Caco-2 (cell line): ENCODE results near the gene EFCAB12. TPM values are rescaled to one million over a fixed set of nuclear protein-coding genes. Genes with fewer than 3 reads are reported as not detected.

Experiments
- BruUV-seq: library from RNA; stranded (reverse); fragments of 400-500 nt; replicated peaks from 2 replicates; lab custom pipeline; 2021; lab: Mats Ljungman, UMichigan
- CTCF ChIA-PET: fragments of 300-600 bp; sonication (Branson Sonifier 250); formaldehyde crosslinking; loops from one replicate; lab custom pipeline; 2022; ENCODE audit warnings: antibody characterized with exemption; lab: Charles Lee
- POLR2A ChIA-PET: fragments of 300-600 bp; sonication (Branson Sonifier 250); formaldehyde crosslinking; loops from one replicate; lab custom pipeline; 2022; ENCODE audit warnings: antibody characterized with exemption; lab: Charles Lee
- DNase-seq, 2 experiments: peaks; one replicate each; pipeline versions ENCODE4 v3.0.0 to v3.0.0-alpha.2; 2020 to 2022
- H3K27me3 ChIP-seq: replicated peaks from 2 replicates; pipeline ENCODE4 v1.6.0; 2011; ENCODE audit warnings: low read length; ENCODE audit not compliant: control insufficient read depth, insufficient read depth
- H3K36me3 ChIP-seq: 2 replicates; pipeline ENCODE4 v1.5.1; 2011; ENCODE audit warnings: low read length; ENCODE audit not compliant: control insufficient read depth, insufficient read depth
- H3K4me1 ChIP-seq: fragments of 250-450 bp; sonication (Bioruptor Pico); 2 replicates; pipeline ENCODE4 v1.5.1; 2020; ENCODE audit warnings: mild to moderate bottlenecking
- H3K4me3 ChIP-seq: 2 replicates; pipeline ENCODE4 v1.5.1; 2011; ENCODE audit warnings: low read depth, mild to moderate bottlenecking, control low read depth, low read length
- H3K9me3 ChIP-seq: fragments of 250-450 bp; sonication (Bioruptor Pico); 2 replicates; pipeline ENCODE4 v1.5.1; 2020; ENCODE audit warnings: mild to moderate bottlenecking, moderate library complexity
- H3K27ac Mint-ChIP-seq: one replicate; pipeline ENCODE4 v1.8.0; 2022; ENCODE audit warnings: mixed read lengths; ENCODE audit not compliant: unreplicated experiment
- H3K27me3 Mint-ChIP-seq: one replicate; pipeline ENCODE4 v1.8.0; 2022; ENCODE audit warnings: mixed read lengths; ENCODE audit not compliant: insufficient read depth, unreplicated experiment
- H3K36me3 Mint-ChIP-seq: one replicate; pipeline ENCODE4 v1.8.0; 2022; ENCODE audit warnings: mild to moderate bottlenecking, mixed read lengths; ENCODE audit not compliant: insufficient read depth, unreplicated experiment
- H3K4me1 Mint-ChIP-seq: one replicate; pipeline ENCODE4 v1.8.0; 2022; ENCODE audit warnings: low read depth, mixed read lengths; ENCODE audit not compliant: unreplicated experiment
- H3K4me3 Mint-ChIP-seq: one replicate; pipeline ENCODE4 v1.8.0; 2022; ENCODE audit warnings: mild to moderate bottlenecking, moderate library complexity, mixed read lengths; ENCODE audit not compliant: unreplicated experiment
- H3K9me3 Mint-ChIP-seq: one replicate; pipeline ENCODE4 v1.8.0; 2022; ENCODE audit warnings: mixed read lengths; ENCODE audit not compliant: unreplicated experiment
- CTCF ChIP-seq, 2 experiments: fragments of 200-600 bp in 1 of 2; IDR thresholded peaks; 1 replicate in 1 of 2; 2 replicates in 1 of 2; pipeline versions ENCODE4 v1.5.1 to v1.8.0; 2011 to 2022; ENCODE audit warnings: antibody characterized with exemption in 1 of 2, control low read depth in 1 of 2, inconsistent platforms in 1 of 2, low read depth in 1 of 2, low read length in 1 of 2, mild to moderate bottlenecking in 1 of 2, moderate library complexity in 1 of 2; ENCODE audit not compliant: insufficient read depth in 1 of 2, severe bottlenecking in 1 of 2, unreplicated experiment in 1 of 2
- intact Hi-C: fragments of 100-400 bp; cut with micrococcal nuclease; formaldehyde crosslinking; loops from one replicate; pipeline ENCODE4 v1.10.0; 2022; ENCODE audit not compliant: unreplicated experiment
- total RNA-seq: library from RNA; stranded (reverse); gene quantifications from 2 replicates; pipeline ENCODE4 v1.2.3, GENCODE V29; 2022

EFCAB12 gene
- total RNA-seq, 1 experiment from 2014 or later = 0.14 TPM

DNA sequence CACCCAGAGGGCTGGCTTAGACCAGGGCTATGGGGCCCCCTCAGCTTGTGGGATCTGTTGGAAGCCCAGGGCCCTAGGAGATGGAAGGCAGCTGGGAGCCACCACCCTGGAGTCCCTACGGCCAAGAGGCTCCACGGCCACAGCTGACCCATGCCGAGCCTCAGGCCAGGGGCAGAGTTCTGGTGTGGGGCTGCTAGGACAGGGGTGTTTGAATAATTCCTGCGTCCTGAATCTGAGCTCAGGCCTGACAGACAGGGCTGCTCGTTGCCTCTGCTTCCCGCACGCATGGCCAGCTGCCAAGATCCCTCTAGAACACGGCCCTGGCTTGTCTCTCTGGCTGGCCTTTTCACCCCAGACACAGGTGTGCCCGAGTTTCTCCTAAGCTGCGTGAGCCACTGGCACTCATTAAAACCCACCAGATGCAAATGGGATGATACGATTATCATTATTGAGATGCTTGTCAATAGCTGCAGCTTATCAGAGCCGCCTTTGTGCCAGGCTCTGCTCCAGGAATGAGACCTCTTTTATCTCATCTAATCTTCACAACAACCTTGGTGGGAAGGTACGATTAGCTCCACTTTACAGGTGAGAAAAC lies 70.2 kb downstream of the EFCAB12 start:
- H3K4me3 Mint-ChIP-seq = no peak overlapping the region
- TF ChIP-seq CTCF (IDR thresholded peaks at IDR 0.05; ENCODE audit: insufficient read depth in 1 of 2, low read depth in 1 of 2, low read length in 1 of 2, severe bottlenecking in 1 of 2, unreplicated experiment in 1 of 2) = no peak
- Histone ChIP-seq H3K27me3 (no peaks in the 10 kb centered on the region), H3K4me3 (no peak overlapping the region), H3K4me1 (no peaks in the 10 kb centered on the region), H3K36me3 (no peaks in the 10 kb centered on the region), H3K9me3 (no peaks in the 10 kb centered on the region)
- intact Hi-C loops = no loop called here
- no TSS peak for BruUV-seq
- no peaks in the 10 kb centered on the region for H3K27me3 Mint-ChIP-seq
- no peaks in the 10 kb centered on the region for H3K9me3 Mint-ChIP-seq
- H3K27ac Mint-ChIP-seq = no peak overlapping the region
- no peaks in the 10 kb centered on the region for H3K36me3 Mint-ChIP-seq
- DNase-seq = no peak
- POLR2A ChIA-PET = no interaction called here
- no peaks in the 10 kb centered on the region for H3K4me1 Mint-ChIP-seq
- CTCF ChIA-PET = no interaction called here

DNA sequence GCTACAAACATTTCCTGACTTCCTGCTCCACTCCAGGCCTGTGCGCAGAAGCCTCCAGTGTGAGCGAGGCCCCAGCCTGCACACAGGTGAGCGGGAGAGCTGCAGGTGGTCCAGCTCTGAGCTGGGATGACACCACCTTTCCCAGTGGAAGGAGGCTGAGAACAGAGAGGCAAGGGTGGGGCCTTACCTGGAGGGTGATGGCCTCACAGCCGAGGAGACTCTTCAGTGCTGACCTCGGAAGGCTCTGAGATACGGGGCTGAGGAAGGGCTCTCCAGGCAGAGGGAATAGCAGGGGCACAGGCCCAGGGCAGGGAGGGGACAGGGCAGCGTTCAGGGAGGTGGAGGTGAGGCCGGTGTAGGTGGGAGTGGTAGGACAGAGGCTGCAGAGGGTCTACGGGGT lies 70.8 kb downstream of the EFCAB12 start:
- no peak overlapping the region for H3K27ac Mint-ChIP-seq
- no peaks in the 10 kb centered on the region for H3K9me3 Mint-ChIP-seq
- DNase-seq = no peak
- no peaks in the 10 kb centered on the region for H3K36me3 ChIP-seq
- POLR2A ChIA-PET = no interaction called here
- H3K27me3 ChIP-seq = no peaks in the 10 kb centered on the region
- no peaks in the 10 kb centered on the region for H3K4me1 Mint-ChIP-seq
- no peak overlapping the region for H3K4me3 ChIP-seq
- H3K27me3 Mint-ChIP-seq = no peaks in the 10 kb centered on the region
- intact Hi-C loops = no loop called here
- no peaks in the 10 kb centered on the region for H3K9me3 ChIP-seq
- CTCF ChIA-PET = no interaction called here
- no peaks in the 10 kb centered on the region for H3K4me1 ChIP-seq
- H3K4me3 Mint-ChIP-seq = no peak overlapping the region
- no peak for TF ChIP-seq CTCF (IDR thresholded peaks at IDR 0.05; ENCODE audit: insufficient read depth in 1 of 2, low read depth in 1 of 2, low read length in 1 of 2, severe bottlenecking in 1 of 2, unreplicated experiment in 1 of 2)
- no TSS peak for BruUV-seq
- H3K36me3 Mint-ChIP-seq = no peaks in the 10 kb centered on the region

GRCh38 chr3:129356756-129357425 lies 71.5 kb downstream of the EFCAB12 start:
- no peaks in the 10 kb centered on the region for H3K4me1 ChIP-seq
- no peaks in the 10 kb centered on the region for H3K27me3 ChIP-seq
- no peaks in the 10 kb centered on the region for H3K36me3 Mint-ChIP-seq
- ChIA-PET CTCF (no interaction called here), POLR2A (no interaction called here)
- no peaks in the 10 kb centered on the region for H3K36me3 ChIP-seq
- H3K27me3 Mint-ChIP-seq = no peaks in the 10 kb centered on the region
- TF ChIP-seq CTCF (IDR thresholded peaks at IDR 0.05; ENCODE audit: insufficient read depth in 1 of 2, low read depth in 1 of 2, low read length in 1 of 2, severe bottlenecking in 1 of 2, unreplicated experiment in 1 of 2) = no peak
- H3K4me1 Mint-ChIP-seq = no peaks in the 10 kb centered on the region
- BruUV-seq = no TSS peak
- no peak overlapping the region for H3K4me3 Mint-ChIP-seq
- intact Hi-C loops = no loop called here
- no peak for DNase-seq
- H3K4me3 ChIP-seq = no peak overlapping the region
- no peaks in the 10 kb centered on the region for H3K9me3 ChIP-seq
- H3K9me3 Mint-ChIP-seq = no peaks in the 10 kb centered on the region
- no peak overlapping the region for H3K27ac Mint-ChIP-seq
